ENCODE data around the gene NBEAL1.

Gene NBEAL1

DNA sequence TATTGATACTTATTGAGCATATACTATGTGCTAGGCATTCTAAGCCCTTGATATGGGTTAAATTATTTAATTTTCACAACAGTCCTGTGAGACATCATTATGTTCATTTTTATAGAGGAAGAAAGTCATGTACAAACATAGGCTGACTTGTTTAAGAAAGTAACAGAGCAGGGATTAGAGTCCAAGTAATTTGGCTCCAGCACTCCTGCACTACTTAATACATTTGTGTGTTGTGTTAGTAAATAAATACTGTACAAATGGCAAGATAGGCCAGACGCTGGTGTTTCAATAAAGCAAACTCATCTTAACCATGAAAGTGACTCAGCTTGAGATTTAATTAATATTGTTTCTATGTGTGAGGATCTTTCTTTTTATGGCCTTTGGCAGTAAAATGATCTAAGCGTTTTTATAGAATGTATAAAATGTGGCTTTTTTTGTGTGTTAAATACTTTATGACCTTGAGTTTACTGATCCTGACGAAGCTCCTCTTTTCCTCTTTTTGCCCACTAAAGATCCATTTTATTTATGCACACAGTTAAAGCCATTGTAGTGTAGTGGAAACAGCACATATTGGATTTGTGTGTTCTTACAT is 21.3 kb downstream of the NBEAL1 start:
- no peak for TF ChIP-seq SIN3A (IDR thresholded peaks at IDR 0.05; ENCODE audit: borderline replicate concordance, insufficient read depth, low read length)
- no peak for TF ChIP-seq POLR2AphosphoS5 (IDR thresholded peaks at IDR 0.05; ENCODE audit: low read depth, low read length)

DNA sequence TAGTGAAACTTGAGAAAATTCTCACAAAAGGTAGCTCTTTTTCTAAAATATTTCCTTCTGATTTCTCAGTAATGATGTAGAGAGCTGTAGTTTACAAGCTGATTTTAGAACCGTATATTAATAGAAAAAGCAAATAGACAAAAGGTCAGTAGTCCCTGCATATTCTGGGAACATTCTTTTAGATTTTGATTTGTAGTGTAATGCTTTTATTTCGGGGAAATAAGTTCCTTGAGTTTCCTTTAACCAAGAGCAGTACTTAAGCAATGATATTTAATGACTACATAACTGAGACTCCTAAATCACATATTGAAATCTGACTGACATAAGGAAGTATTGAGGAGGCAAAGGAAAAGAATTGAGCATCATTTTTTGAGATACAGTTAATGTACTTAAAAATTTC is 22.4 kb downstream of the NBEAL1 start:
- no peak for TF ChIP-seq FOXP2 (optimal IDR thresholded peaks at IDR 0.05; ENCODE audit: borderline replicate concordance, extremely low read depth, extremely low read length, insufficient read depth)
- no peak for TF ChIP-seq POLR2AphosphoS5 (IDR thresholded peaks at IDR 0.05; ENCODE audit: low read depth, low read length)
- TF ChIP-seq, protein P1, sequence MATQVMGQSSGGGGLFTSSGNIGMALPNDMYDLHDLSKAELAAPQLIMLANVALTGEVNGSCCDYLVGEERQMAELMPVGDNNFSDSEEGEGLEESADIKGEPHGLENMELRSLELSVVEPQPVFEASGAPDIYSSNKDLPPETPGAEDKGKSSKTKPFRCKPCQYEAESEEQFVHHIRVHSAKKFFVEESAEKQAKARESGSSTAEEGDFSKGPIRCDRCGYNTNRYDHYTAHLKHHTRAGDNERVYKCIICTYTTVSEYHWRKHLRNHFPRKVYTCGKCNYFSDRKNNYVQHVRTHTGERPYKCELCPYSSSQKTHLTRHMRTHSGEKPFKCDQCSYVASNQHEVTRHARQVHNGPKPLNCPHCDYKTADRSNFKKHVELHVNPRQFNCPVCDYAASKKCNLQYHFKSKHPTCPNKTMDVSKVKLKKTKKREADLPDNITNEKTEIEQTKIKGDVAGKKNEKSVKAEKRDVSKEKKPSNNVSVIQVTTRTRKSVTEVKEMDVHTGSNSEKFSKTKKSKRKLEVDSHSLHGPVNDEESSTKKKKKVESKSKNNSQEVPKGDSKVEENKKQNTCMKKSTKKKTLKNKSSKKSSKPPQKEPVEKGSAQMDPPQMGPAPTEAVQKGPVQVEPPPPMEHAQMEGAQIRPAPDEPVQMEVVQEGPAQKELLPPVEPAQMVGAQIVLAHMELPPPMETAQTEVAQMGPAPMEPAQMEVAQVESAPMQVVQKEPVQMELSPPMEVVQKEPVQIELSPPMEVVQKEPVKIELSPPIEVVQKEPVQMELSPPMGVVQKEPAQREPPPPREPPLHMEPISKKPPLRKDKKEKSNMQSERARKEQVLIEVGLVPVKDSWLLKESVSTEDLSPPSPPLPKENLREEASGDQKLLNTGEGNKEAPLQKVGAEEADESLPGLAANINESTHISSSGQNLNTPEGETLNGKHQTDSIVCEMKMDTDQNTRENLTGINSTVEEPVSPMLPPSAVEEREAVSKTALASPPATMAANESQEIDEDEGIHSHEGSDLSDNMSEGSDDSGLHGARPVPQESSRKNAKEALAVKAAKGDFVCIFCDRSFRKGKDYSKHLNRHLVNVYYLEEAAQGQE (IDR thresholded peaks at IDR 0.05; ENCODE audit: insufficient read depth in 1 of 2, low read depth in 2 of 2, low read length in 2 of 2): no peak
- no peak for TF ChIP-seq TAF1 (IDR thresholded peaks at IDR 0.05; ENCODE audit: borderline replicate concordance, insufficient read depth, low read length)

DNA sequence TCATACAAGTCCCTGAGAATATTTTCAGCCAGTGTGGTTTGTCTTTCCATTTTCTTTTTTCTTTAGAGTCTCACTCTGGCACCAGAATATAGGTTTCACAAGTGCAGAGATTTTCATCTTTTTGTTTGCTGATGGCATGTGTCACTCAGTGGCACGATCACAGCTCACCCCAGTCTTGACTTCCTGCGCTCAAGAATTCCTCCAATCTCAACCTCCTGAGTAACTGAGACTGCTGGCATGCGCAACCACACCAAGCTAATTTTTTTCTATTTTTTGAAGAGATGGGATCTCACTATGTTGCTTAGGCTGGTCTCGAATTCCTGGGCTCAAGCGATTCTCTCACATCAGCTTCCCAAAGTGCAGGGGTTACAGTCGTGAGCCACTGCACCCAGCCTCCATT is 23.9 kb downstream of the NBEAL1 start:
- TF ChIP-seq SIN3A (IDR thresholded peaks at IDR 0.05; ENCODE audit: borderline replicate concordance, insufficient read depth, low read length) (no peak), POLR2AphosphoS5 (IDR thresholded peaks at IDR 0.05; ENCODE audit: low read depth, low read length) (no peak), TAF1 (IDR thresholded peaks at IDR 0.05; ENCODE audit: borderline replicate concordance, insufficient read depth, low read length) (no peak), FOXP2 (optimal IDR thresholded peaks at IDR 0.05; ENCODE audit: borderline replicate concordance, extremely low read depth, extremely low read length, insufficient read depth) (no peak)
- TF ChIP-seq, protein P1 (IDR thresholded peaks at IDR 0.05; ENCODE audit: insufficient read depth in 1 of 2, low read depth in 2 of 2, low read length in 2 of 2): no peak

DNA sequence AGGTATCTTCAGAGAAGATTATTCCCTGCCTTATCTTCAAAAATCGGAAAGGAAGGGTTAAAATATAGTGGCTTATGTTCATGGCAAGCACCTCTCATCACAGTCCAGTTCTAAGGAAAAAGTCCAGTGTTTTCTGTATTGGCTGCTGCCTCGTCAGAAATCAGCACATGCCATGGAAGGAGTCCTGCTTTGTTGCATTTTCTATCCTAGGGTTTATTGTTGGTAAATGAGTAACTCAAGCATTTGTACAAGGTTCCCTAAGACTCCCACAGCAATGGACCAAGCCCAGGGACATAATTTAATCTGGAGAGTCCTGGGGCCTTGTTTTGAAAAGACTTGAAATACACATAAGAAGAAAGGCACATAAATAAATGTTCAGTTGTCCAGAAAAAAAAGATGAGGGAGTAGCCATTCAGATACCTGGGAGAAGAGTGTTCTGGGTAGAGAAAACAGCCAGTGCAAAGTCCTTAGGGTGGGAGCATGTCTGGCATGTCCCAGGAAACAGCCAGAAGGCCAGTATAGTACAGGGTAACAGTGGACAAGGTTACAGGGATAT is 26.4 kb downstream of the NBEAL1 start:
- TF ChIP-seq TAF1 (IDR thresholded peaks at IDR 0.05; ENCODE audit: borderline replicate concordance, insufficient read depth, low read length) (no peak), FOXP2 (optimal IDR thresholded peaks at IDR 0.05; ENCODE audit: borderline replicate concordance, extremely low read depth, extremely low read length, insufficient read depth) (no peak), POLR2AphosphoS5 (IDR thresholded peaks at IDR 0.05; ENCODE audit: low read depth, low read length) (no peak), SIN3A (IDR thresholded peaks at IDR 0.05; ENCODE audit: borderline replicate concordance, insufficient read depth, low read length) (no peak)
- TF ChIP-seq, protein P1 (IDR thresholded peaks at IDR 0.05; ENCODE audit: insufficient read depth in 1 of 2, low read depth in 2 of 2, low read length in 2 of 2): no peak

DNA sequence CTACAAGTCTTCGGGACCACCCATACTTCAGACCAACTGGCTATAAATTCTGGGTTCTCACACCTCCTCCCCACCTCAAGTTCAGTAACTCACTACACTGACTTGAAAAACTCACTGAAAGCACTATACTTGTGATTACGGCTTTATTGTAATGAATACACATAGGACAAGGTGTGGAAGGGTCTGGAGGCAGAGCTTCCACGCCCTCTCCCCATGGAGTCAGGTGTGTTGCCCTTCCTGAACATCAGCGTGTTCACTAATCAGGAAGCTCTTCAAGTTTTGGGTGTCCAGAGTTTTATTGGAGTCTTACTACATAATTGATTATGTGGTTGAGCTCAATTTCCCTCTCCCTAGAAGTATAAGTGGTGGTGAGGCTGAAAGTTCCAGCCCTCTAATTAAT is 27.5 kb downstream of the NBEAL1 start:
- TF ChIP-seq, protein P1 (IDR thresholded peaks at IDR 0.05; ENCODE audit: insufficient read depth in 1 of 2, low read depth in 2 of 2, low read length in 2 of 2): no peak
